Omental fat pad (tissue), 4 donors: ENCODE data around the gene FAM240A. TPM values are rescaled to one million over a fixed set of nuclear protein-coding genes. Genes with fewer than 3 reads are reported as not detected.

Experiments used
- ATAC-seq: fragments of 150-250 bp; one replicate; pipeline ENCODE4 v1.9.1; 2016; ENCODE audit warnings: mild to moderate bottlenecking, moderate library complexity; ENCODE audit not compliant: low FRiP score
- DNase-seq: peaks from one replicate; pipeline ENCODE4 v3.0.0-alpha.2; 2019; ENCODE audit warnings: low spot score
- small RNA-seq: library from RNA; depleted of rRNA; stranded (forward); fragments of <200 nt; gene quantifications from one replicate; pipeline ENCODE3, GENCODE V24; 2016
- total RNA-seq, 4 donors: library from RNA; depleted of rRNA; stranded (reverse); fragments of >200 nt; gene quantifications; one replicate each; pipeline ENCODE4 v1.1.0, GENCODE V29; 2016
- TF ChIP-seq, protein P1 (sequence below), 3 donors: fragments of 450-650 bp; IDR thresholded peaks; one replicate each; pipeline ENCODE4 v1.5.1; 2016 to 2017; ENCODE audit warnings: antibody characterized with exemption in 3 of 3, mild to moderate bottlenecking in 3 of 3, moderate library complexity in 2 of 3

FAM240A gene
- total RNA-seq, 4 donors from 2014 or later = not detected

DNA sequence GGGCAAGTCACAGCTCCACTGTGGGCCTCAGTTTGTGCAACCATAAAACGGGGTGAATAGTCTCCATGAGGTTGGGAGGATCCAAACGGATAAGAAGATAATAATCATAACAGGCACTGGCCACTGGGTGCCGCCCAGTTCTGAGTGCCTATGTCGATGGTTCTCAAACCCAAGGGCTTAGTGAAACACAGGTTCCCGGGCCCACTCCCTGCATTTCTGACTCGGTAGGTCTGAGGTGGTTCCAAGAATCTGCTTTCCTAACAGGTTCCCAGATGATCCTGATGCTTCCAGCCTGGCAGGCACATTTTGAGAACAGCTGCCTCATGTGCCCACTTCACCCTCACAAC is 60.0 kb downstream of the FAM240A start:
- DNase-seq (peak; percentile 7), ATAC-seq (no peak)
- TF ChIP-seq, protein P1, sequence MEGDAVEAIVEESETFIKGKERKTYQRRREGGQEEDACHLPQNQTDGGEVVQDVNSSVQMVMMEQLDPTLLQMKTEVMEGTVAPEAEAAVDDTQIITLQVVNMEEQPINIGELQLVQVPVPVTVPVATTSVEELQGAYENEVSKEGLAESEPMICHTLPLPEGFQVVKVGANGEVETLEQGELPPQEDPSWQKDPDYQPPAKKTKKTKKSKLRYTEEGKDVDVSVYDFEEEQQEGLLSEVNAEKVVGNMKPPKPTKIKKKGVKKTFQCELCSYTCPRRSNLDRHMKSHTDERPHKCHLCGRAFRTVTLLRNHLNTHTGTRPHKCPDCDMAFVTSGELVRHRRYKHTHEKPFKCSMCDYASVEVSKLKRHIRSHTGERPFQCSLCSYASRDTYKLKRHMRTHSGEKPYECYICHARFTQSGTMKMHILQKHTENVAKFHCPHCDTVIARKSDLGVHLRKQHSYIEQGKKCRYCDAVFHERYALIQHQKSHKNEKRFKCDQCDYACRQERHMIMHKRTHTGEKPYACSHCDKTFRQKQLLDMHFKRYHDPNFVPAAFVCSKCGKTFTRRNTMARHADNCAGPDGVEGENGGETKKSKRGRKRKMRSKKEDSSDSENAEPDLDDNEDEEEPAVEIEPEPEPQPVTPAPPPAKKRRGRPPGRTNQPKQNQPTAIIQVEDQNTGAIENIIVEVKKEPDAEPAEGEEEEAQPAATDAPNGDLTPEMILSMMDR (IDR thresholded peaks at IDR 0.05) = no peak

DNA sequence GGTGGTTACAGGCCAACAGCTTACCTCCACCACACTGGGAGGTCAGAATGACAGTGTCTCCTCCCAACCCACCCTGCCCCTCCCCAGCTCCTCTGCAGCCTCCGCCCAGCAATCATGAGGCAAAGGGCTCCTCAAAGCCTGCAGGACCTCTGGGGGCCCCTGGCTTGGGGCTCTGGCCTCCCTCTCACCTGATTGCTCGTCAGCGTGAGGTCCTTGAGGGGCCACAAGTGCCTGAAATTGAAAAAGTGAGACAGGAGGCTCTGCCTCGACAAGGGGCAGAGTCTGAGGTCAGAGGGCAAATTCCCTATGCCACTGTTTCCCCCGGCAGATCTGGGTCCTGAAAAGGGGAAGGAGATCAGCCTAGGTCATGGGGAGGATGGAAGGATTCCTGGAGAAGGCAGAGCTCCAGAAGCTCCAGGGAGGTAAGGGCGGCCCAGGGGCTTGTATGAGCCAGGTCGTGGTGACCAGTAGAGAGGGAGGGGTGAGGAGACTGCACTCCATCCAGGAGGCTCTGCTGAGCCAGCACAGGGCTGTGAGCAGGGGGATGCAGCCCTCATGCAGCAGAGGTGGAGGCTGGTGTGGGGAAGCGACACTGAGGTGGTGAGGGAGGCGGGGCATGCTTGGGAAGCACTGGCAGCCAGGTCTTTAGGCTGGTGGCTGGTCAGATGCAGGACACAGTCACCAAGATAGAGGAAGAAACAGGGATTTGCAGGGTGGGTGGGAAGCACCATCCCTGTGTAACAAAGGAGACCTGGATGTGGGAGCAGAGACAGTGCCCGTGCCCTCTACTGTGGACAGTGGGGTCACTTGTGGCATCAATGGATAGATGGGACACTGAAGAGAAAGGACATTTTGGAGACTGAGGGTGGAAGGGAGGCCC is 61.1 kb downstream of the FAM240A start:
- DNase-seq (peak; percentile 1), ATAC-seq (no peak)
- TF ChIP-seq, protein P1 (IDR thresholded peaks at IDR 0.05) = no peak

DNA sequence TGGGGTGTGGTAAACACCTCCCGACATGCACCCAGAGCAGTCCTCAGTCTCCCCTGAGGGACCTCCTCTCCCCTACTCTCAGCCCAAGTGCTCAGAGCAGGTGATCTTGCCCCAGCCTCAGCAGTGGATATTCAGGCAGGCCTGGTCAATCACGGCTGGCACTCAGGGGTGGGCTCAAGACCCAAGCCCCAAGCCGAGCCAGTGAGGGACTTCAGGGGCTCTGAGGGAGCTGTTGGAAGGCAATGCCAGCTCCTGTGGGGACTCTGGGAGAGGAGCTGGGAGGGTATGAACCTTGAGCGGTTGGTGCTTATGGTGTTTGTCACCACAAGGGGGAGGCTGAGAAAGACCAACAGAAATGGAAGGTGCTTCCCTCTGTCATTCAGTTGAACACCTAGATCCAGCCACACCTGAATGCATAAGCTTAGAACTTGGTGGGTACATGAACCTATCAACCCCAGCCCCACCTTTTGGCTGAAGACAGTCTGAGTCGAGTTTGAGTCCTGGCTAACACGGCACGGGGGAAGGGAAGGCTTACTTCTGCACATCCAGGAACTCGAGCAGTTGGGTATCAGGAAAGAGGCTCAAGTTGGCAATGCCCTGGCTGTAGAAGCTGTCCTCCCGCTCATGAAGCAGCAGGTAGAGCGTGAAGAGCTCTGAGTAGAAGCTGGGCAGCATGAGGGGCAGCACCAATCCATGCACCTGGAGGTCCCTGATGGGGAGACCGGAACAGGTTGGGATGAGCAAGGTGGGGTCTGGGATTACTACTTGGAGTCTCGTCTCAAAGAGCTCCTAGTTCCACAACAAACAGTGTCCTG is 61.9 kb downstream of the FAM240A start:
- DNase-seq = no peak
- ATAC-seq = no peak
- TF ChIP-seq, protein P1 (IDR thresholded peaks at IDR 0.05) = no peak

DNA sequence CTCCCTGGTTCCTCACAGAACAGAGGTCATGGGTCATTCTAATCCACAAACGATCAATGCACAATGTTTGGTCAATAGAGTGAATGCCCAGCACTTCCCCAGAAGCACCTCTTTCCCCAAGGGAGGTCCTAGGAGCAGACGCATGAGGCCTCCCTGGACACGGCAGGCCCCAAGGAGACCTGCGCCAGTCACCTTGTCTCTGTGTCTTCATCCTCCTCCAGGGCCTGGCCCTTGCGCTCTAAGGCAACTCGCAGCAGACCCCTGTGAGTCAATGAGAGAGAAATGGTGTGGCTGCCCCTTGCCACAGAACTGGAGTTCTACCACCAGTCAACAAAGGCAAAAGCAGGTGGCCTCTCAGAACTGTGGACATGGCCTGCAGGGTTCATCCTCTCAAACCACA is 63.1 kb downstream of the FAM240A start:
- no peak for DNase-seq
- TF ChIP-seq, protein P1 (IDR thresholded peaks at IDR 0.05) = no peak
- no peak for ATAC-seq

Small RNA genes lying within 50 kb of the gene (small RNA-seq; reads per million reads assigned to genes)
- gene RF00591 = not detected

Other genes starting within 250 kb of the FAM240A start
- 1 to 10 TPM in 2 of 4 donors, under 1 TPM in 2; 0.16 to 5.2 (median 0.78) TPM for gene CCR5, start 241.6 kb upstream of the FAM240A start, total RNA-seq
- 10 to 100 TPM in 3 of 4 donors, 1 to 10 TPM in 1; 6.8 to 17.8 (median 12.8) TPM for gene CCRL2, start 205.3 kb upstream of the FAM240A start, total RNA-seq
- 1 to 10 TPM; 3.0 to 9.6 (median 6.9) TPM for gene LTF, start 147.6 kb upstream of the FAM240A start, total RNA-seq
- not detected for gene RTP3, start 114.5 kb upstream of the FAM240A start, total RNA-seq
- gene LRRC2, start 46.2 kb upstream of the FAM240A start, total RNA-seq = 1 to 10 TPM; 2.0 to 6.9 (median 3.8) TPM
- gene ALS2CL, start 81.2 kb downstream of the FAM240A start, total RNA-seq = 10 to 100 TPM in 1 of 4 donors, 1 to 10 TPM in 3; 3.7 to 30.6 (median 6.7) TPM
- under 1 TPM in 1 of 4 donors, not detected in 3; 0.79 TPM for gene TMIE, start 88.9 kb downstream of the FAM240A start, total RNA-seq
- under 1 TPM in 1 of 4 donors, not detected in 3; 0.32 TPM for gene PRSS50, start 105.3 kb downstream of the FAM240A start, total RNA-seq